Ishikawa (cell line): Measurements from ENCODE around the gene GTF2A1.

Source experiments
- CEBPB ChIP-seq: IDR thresholded peaks from 2 replicates; pipeline ENCODE4 v1.6.1; 2012
- CREB1 ChIP-seq: IDR thresholded peaks from 2 replicates; pipeline ENCODE4 v1.6.1; 2012; ENCODE audit warnings: low read depth
- EGR1 ChIP-seq: IDR thresholded peaks from 2 replicates; pipeline ENCODE4 v1.6.1; 2012
- EP300 ChIP-seq: IDR thresholded peaks from 2 replicates; pipeline ENCODE4 v1.6.1; 2012; ENCODE audit warnings: borderline replicate concordance
- FOXM1 ChIP-seq: IDR thresholded peaks from 2 replicates; pipeline ENCODE4 v1.6.1; 2012; ENCODE audit warnings: low read depth, borderline replicate concordance
- NFIC ChIP-seq: IDR thresholded peaks from 2 replicates; pipeline ENCODE4 v1.6.1; 2012
- RAD21 ChIP-seq: IDR thresholded peaks from 2 replicates; pipeline ENCODE4 v1.6.1; 2012; ENCODE audit warnings: low read depth
- TAF1 ChIP-seq: IDR thresholded peaks from 2 replicates; pipeline ENCODE4 v1.6.1; 2012; ENCODE audit warnings: low read depth, mild to moderate bottlenecking
- TCF12 ChIP-seq: IDR thresholded peaks from 2 replicates; pipeline ENCODE4 v1.6.1; 2012; ENCODE audit warnings: low read depth
- TEAD4 ChIP-seq: IDR thresholded peaks from 2 replicates; pipeline ENCODE4 v1.6.1; 2012
- YY1 ChIP-seq: IDR thresholded peaks from 2 replicates; pipeline ENCODE4 v1.6.1; 2012; ENCODE audit warnings: low read depth
- ZBTB7A ChIP-seq: IDR thresholded peaks from 2 replicates; pipeline ENCODE4 v1.6.1; 2012; ENCODE audit warnings: low read depth
- TF ChIP-seq, protein P1 (sequence below): IDR thresholded peaks from 2 replicates; pipeline ENCODE4 v1.6.1; 2012
- TF ChIP-seq, protein P2 (sequence below): IDR thresholded peaks from 2 replicates; pipeline ENCODE4 v1.6.1; 2012
- TF ChIP-seq, protein P3 (sequence below): IDR thresholded peaks from 2 replicates; pipeline ENCODE4 v1.6.1; 2012; ENCODE audit warnings: low read depth, mild to moderate bottlenecking

GTF2A1 gene

DNA sequence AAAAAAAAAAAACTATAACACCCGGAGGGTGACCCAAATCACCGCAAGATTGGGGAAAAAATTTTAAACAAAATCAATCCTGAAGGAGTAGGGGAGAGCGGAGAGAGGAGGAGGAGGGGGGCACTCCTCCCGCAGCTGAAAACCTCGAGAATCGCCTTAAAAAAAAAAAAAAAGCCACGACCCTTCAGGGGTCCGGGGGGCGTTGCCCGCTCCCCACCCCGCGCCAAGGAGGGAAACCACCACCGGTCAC is 254 bp downstream of the GTF2A1 start:
- TF ChIP-seq ZBTB7A (peak; percentile 95), EGR1 (no peak), NFIC (0 out of 2 replicates have a peak, but pooled peaks have one; percentile 17)

DNA sequence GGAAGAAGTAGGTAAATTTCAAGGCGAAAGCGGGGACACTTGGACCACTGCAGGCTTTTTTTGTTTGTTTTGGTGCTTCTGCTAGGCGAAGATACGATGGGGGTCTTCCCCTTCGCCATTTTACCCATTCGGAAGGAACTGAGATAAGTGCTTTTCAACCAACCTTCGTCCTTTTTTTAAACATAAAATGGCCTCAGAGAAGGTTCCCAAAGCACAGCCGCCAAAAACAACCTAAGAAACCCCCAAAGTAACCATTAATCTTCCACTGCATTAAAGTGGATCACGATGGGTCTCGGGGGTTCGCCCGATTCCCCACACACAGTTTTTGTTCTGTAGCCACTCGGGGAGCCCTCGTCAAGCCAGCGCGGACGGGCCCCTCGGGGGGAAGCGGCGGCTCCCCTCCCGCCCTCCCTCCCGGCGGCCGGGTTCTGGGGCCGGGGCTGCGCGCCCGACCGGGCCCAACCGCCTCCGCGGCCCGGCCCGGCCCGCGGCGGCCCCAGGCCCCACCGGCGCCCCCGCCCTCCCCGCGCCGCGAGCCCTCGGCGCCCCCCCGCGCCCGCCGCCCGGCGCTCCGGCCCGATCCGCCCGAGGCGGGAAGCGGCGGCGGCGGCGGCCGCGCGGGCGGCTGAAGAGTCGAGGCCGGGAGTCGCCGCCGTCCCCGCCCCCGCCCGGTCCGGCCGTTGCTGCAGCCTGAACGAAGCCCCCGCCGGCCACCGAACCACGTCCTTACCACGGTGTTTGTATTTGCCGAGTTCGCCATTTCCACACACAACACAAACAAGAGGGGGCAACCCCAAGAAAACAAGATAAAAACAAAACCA is 790 bp downstream of the GTF2A1 start:
- no peak for TF ChIP-seq TCF12
- no peak; the same call in 1 of the 2 replicates for TF ChIP-seq TAF1
- no peak for TF ChIP-seq CEBPB
- no peak for TF ChIP-seq RAD21

DNA sequence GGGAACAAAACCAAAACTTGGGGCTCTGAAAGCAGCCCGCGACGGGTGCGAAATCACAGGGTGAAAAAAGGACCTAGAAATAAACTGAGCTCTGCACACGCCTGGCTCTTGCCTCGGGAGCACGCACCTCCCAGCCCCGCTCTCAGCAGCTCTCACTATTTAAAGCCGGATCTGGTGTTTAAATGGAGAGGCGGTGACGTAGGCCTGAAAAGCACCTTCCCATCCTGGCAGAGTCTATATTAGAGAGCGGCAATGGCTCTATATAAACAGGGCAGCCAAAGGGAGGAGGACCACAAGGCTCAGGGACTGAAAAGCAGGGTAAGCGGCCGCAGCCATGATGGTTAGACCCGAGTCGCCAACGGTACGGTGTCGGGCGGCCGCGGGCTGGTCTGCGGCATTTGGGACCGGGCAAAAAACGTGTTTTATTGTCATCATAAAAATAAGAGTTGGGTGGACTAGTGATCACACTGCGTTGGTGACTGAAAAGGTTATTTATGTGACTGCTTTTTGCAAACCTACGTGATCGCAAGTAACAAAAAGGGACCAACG is 1.5 kb downstream of the GTF2A1 start:
- TF ChIP-seq EP300 (no peak; the same call in 1 of the 2 replicates), NFIC (no peak), TAF1 (peak; percentile 79), CEBPB (no peak), FOXM1 (no peak; the same call in 1 of the 2 replicates), CREB1 (peak; percentile 57), TEAD4 (no peak), YY1 (peak; percentile 89), ZBTB7A (no peak)
- TF ChIP-seq, protein P1, sequence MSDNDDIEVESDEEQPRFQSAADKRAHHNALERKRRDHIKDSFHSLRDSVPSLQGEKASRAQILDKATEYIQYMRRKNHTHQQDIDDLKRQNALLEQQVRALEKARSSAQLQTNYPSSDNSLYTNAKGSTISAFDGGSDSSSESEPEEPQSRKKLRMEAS = peak; percentile 69
- TF ChIP-seq, protein P2, sequence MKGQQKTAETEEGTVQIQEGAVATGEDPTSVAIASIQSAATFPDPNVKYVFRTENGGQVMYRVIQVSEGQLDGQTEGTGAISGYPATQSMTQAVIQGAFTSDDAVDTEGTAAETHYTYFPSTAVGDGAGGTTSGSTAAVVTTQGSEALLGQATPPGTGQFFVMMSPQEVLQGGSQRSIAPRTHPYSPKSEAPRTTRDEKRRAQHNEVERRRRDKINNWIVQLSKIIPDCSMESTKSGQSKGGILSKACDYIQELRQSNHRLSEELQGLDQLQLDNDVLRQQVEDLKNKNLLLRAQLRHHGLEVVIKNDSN = no peak
- TF ChIP-seq, protein P3, sequence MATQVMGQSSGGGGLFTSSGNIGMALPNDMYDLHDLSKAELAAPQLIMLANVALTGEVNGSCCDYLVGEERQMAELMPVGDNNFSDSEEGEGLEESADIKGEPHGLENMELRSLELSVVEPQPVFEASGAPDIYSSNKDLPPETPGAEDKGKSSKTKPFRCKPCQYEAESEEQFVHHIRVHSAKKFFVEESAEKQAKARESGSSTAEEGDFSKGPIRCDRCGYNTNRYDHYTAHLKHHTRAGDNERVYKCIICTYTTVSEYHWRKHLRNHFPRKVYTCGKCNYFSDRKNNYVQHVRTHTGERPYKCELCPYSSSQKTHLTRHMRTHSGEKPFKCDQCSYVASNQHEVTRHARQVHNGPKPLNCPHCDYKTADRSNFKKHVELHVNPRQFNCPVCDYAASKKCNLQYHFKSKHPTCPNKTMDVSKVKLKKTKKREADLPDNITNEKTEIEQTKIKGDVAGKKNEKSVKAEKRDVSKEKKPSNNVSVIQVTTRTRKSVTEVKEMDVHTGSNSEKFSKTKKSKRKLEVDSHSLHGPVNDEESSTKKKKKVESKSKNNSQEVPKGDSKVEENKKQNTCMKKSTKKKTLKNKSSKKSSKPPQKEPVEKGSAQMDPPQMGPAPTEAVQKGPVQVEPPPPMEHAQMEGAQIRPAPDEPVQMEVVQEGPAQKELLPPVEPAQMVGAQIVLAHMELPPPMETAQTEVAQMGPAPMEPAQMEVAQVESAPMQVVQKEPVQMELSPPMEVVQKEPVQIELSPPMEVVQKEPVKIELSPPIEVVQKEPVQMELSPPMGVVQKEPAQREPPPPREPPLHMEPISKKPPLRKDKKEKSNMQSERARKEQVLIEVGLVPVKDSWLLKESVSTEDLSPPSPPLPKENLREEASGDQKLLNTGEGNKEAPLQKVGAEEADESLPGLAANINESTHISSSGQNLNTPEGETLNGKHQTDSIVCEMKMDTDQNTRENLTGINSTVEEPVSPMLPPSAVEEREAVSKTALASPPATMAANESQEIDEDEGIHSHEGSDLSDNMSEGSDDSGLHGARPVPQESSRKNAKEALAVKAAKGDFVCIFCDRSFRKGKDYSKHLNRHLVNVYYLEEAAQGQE = no peak

DNA sequence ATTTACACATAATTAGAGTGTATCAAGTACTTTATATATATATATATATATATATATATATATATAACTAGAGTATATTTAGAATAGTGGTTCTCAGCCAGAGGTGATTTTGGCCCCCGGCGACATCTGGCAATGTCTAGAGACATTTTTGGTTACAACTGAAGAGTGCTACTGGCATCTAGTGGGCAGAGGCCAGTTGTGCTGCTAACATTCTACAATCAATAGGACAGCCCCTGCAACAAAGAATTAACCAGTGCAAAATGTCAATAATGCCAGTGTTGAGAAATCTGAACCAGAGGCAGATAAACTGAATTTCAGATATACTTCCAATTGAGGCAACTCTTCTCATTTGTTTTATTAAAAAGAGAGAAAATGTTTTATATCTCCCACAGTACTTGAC is 8.9 kb downstream of the GTF2A1 start:
- TF ChIP-seq NFIC = no peak
- TF ChIP-seq RAD21 = peak; percentile 6; the same call in 1 of the 2 replicates

DNA sequence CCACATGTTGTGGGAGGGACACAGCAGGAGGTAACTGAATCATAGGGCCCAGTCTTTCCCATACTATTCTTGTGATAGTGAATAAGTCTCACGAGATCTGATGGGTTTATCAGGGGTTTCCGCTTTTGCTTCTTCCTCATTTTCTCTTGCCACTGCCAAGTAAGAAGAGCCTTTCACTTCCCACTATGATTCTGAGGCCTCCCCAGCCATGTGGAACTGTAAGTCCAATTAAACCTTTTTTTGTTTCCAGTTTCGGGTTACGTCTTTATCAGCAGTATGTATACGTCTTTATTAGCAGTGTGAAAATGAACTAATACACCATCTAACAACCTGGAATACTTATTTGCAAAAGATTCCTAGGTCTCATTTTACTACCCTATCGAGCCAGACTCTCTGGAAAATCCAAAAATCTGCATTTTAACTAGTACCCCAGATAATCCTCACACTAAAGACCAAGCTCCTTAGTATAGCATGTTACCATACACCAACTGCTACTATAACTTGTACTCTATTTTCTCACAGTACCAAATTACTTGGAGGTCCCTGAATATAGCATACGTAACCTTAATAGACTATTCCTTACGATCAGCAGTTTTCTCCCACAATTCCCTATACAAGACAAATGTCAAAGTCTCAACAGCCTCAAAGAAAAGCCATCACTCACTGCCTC is 11.5 kb downstream of the GTF2A1 start:
- TF ChIP-seq, protein P2 = no peak
- TF ChIP-seq EP300 = no peak
- TF ChIP-seq, protein P1 = no peak
- no peak for TF ChIP-seq FOXM1
- no peak for TF ChIP-seq TCF12
- no peak for TF ChIP-seq EGR1
- TF ChIP-seq CEBPB = no peak
- TF ChIP-seq YY1 = no peak
- TF ChIP-seq TAF1 = no peak
- TF ChIP-seq CREB1 = no peak
- no peak for TF ChIP-seq NFIC
- no peak for TF ChIP-seq RAD21
- TF ChIP-seq, protein P3 = no peak

DNA sequence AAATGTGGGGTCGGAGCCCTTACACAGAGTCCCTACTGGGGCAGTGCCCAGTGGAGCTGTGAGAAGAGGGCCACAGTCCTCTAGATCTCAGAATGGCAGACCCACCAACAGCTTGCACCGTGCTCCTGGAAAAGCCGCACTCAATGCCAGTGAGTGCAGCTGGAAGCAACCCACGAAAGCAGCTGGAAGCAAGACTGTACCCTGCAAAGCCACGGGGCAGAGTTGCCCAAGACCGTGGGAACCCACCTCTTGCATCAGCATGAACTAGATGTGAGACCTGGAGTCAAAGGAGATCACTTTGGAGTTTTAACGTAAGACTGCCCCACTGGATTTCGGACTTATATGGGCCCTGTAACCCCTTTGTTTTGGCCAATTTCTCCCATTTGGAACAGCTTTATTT is 12.3 kb downstream of the GTF2A1 start:
- TF ChIP-seq, protein P1 = no peak
- TF ChIP-seq ZBTB7A (no peak), TCF12 (no peak), EGR1 (no peak), RAD21 (no peak), CEBPB (no peak)
- TF ChIP-seq, protein P2 = no peak
